Measurements from ENCODE around the gene TRAF1. TPM values are rescaled to one million over a fixed set of nuclear protein-coding genes. Genes with fewer than 3 reads are reported as not detected.

TRAF1 gene
- total and polyA plus RNA-seq, 10 of the 15 experiments (the other 5 are each of a cell fraction or from before 2014, with no cell fraction given): 13.8 to 163 (median 128) TPM

DNA sequence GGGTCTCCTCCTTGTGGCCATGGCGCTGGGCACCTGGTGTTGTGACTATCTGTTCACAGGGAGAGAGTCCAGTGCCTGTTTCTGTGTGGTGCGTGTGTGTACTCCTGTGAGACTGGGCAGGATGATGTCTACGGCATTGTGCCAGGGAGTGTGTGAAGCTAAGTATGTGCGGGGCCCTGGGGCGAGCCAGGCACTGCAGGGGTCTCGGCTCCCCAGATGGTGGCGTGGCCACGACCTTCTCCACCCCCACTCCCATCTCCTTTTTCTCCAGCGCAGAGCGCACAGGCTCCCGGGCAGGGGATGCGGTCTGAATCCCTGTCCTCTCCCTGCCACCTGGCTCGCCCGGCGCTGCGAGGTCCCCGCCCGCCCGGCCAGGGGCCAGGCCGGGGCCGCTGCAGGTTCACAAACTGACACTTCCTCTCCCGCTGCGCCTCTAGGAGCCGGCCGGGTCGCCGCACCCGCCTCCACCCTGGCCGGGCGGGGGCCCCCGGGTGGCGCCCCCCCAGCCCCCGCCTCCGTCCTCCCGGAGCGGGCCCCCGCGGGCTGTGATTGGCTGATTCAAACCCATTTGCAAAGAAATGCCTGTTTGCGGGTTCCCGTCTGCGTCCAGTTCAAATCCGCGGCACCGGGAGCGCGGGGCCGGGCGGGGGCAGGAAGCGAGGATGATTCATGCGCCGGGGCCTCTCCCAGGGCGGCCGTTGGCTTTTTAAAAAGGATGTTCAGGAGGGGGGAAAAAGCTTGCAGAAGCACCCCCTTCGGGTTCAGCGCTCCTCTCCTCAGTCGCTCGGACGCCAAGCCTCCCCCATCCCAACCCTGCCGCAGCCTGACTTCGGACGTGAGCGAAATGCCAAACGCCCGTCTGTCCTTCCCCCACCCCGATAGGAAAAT, 50.4 kb downstream of the TRAF1 start (continued):
- TF ChIP-seq, protein P1, sequence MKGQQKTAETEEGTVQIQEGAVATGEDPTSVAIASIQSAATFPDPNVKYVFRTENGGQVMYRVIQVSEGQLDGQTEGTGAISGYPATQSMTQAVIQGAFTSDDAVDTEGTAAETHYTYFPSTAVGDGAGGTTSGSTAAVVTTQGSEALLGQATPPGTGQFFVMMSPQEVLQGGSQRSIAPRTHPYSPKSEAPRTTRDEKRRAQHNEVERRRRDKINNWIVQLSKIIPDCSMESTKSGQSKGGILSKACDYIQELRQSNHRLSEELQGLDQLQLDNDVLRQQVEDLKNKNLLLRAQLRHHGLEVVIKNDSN (IDR thresholded peaks at IDR 0.05; ENCODE audit: borderline replicate concordance, extremely low read length, insufficient read depth, low read depth, low read length): no peak
- TF ChIP-seq SUZ12 (IDR thresholded peaks at IDR 0.05; ENCODE audit: unreplicated experiment) (no peak), MEF2B (IDR thresholded peaks at IDR 0.05; ENCODE audit: partially characterized antibody, poor library complexity, severe bottlenecking) (no peak), BMI1 (IDR thresholded peaks at IDR 0.05; ENCODE audit: borderline replicate concordance) (no peak), ZNF24 (IDR thresholded peaks at IDR 0.05) (0 out of 2 replicates have a peak, but pooled peaks have one; percentile 29), FOXK2 (IDR thresholded peaks at IDR 0.05) (no peak), KLF5 (IDR thresholded peaks at IDR 0.05; ENCODE audit: partially characterized antibody) (no peak), POU2F2 (IDR thresholded peaks at IDR 0.05; ENCODE audit: borderline replicate concordance, low read depth, low read length) (peak; percentile 30; the same call in 1 of the 3 replicates), MXI1 (IDR thresholded peaks at IDR 0.05; ENCODE audit: low read depth, low read length) (peak; percentile 48; the same call in 1 of the 2 replicates), SIX5 (IDR thresholded peaks at IDR 0.05; ENCODE audit: low read depth, low read length, severe bottlenecking) (no peak), CBX3 (IDR thresholded peaks at IDR 0.05; ENCODE audit: borderline replicate concordance, low read depth) (no peak), RAD51 (IDR thresholded peaks at IDR 0.05) (no peak), MTA3 (IDR thresholded peaks at IDR 0.05; ENCODE audit: borderline replicate concordance, low read length) (no peak), MEF2A (IDR thresholded peaks at IDR 0.05; ENCODE audit: insufficient read depth, low read depth, low read length) (0 out of 2 replicates have a peak, but pooled peaks have one; percentile 19), JUNB (IDR thresholded peaks at IDR 0.05) (peak; percentile 21; the same call in 1 of the 2 replicates), NBN (IDR thresholded peaks at IDR 0.05) (no peak), CHD4 (IDR thresholded peaks at IDR 0.05) (no peak), NR2C2 (IDR thresholded peaks at IDR 0.05; ENCODE audit: borderline replicate concordance, control insufficient read depth, insufficient read length, low read depth) (no peak), BRCA1 (IDR thresholded peaks at IDR 0.05; ENCODE audit: low read depth, low read length) (no peak)
- TF ChIP-seq, protein P2, sequence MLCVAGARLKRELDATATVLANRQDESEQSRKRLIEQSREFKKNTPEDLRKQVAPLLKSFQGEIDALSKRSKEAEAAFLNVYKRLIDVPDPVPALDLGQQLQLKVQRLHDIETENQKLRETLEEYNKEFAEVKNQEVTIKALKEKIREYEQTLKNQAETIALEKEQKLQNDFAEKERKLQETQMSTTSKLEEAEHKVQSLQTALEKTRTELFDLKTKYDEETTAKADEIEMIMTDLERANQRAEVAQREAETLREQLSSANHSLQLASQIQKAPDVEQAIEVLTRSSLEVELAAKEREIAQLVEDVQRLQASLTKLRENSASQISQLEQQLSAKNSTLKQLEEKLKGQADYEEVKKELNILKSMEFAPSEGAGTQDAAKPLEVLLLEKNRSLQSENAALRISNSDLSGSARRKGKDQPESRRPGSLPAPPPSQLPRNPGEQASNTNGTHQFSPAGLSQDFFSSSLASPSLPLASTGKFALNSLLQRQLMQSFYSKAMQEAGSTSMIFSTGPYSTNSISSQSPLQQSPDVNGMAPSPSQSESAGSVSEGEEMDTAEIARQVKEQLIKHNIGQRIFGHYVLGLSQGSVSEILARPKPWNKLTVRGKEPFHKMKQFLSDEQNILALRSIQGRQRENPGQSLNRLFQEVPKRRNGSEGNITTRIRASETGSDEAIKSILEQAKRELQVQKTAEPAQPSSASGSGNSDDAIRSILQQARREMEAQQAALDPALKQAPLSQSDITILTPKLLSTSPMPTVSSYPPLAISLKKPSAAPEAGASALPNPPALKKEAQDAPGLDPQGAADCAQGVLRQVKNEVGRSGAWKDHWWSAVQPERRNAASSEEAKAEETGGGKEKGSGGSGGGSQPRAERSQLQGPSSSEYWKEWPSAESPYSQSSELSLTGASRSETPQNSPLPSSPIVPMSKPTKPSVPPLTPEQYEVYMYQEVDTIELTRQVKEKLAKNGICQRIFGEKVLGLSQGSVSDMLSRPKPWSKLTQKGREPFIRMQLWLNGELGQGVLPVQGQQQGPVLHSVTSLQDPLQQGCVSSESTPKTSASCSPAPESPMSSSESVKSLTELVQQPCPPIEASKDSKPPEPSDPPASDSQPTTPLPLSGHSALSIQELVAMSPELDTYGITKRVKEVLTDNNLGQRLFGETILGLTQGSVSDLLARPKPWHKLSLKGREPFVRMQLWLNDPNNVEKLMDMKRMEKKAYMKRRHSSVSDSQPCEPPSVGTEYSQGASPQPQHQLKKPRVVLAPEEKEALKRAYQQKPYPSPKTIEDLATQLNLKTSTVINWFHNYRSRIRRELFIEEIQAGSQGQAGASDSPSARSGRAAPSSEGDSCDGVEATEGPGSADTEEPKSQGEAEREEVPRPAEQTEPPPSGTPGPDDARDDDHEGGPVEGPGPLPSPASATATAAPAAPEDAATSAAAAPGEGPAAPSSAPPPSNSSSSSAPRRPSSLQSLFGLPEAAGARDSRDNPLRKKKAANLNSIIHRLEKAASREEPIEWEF (IDR thresholded peaks at IDR 0.05; ENCODE audit: insufficient replicate concordance, low read depth, low read length): peak; percentile 44
- TF ChIP-seq, protein P3, sequence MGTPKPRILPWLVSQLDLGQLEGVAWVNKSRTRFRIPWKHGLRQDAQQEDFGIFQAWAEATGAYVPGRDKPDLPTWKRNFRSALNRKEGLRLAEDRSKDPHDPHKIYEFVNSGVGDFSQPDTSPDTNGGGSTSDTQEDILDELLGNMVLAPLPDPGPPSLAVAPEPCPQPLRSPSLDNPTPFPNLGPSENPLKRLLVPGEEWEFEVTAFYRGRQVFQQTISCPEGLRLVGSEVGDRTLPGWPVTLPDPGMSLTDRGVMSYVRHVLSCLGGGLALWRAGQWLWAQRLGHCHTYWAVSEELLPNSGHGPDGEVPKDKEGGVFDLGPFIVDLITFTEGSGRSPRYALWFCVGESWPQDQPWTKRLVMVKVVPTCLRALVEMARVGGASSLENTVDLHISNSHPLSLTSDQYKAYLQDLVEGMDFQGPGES (IDR thresholded peaks at IDR 0.05): no peak
